Calu3 (cell line): ENCODE data around the gene FAM13A. TPM values are rescaled to one million over a fixed set of nuclear protein-coding genes. Genes with fewer than 3 reads are reported as not detected.
"Not testable (repeated sequence)": the region's sequence is repeated elsewhere in the genome, so short reads cannot be mapped to it uniquely, and the experiment has no call there.

Experiments
- BruUV-seq: library from RNA; stranded (reverse); fragments of 400-500 nt; replicated peaks from 2 replicates; lab custom pipeline; 2021; lab: Mats Ljungman, UMichigan
- CTCF ChIA-PET: fragments of 300-600 bp; sonication (Branson Sonifier 250); formaldehyde crosslinking; loops from one replicate; lab custom pipeline; 2022; ENCODE audit warnings: antibody characterized with exemption; lab: Charles Lee
- DNase-seq: peaks from one replicate; pipeline ENCODE4 v3.0.0; 2022
- H3K27ac Mint-ChIP-seq: one replicate; pipeline ENCODE4 v1.8.0; 2022; ENCODE audit warnings: mixed read lengths; ENCODE audit not compliant: unreplicated experiment
- H3K27me3 Mint-ChIP-seq: one replicate; pipeline ENCODE4 v1.8.0; 2022; ENCODE audit warnings: mixed read lengths; ENCODE audit not compliant: unreplicated experiment
- H3K36me3 Mint-ChIP-seq: one replicate; pipeline ENCODE4 v1.8.0; 2022; ENCODE audit warnings: mild to moderate bottlenecking, moderate library complexity, mixed read lengths; ENCODE audit not compliant: insufficient read depth, unreplicated experiment
- H3K4me1 Mint-ChIP-seq: one replicate; pipeline ENCODE4 v1.8.0; 2022; ENCODE audit warnings: mild to moderate bottlenecking, low read depth, mixed read lengths; ENCODE audit not compliant: unreplicated experiment
- H3K4me3 Mint-ChIP-seq: one replicate; pipeline ENCODE4 v1.8.0; 2022; ENCODE audit warnings: mild to moderate bottlenecking, low read depth, moderate library complexity, mixed read lengths; ENCODE audit not compliant: unreplicated experiment
- H3K9me3 Mint-ChIP-seq: one replicate; pipeline ENCODE4 v1.8.0; 2022; ENCODE audit warnings: low read depth, mixed read lengths; ENCODE audit not compliant: unreplicated experiment
- CTCF ChIP-seq: fragments of 200-600 bp; IDR thresholded peaks from one replicate; pipeline ENCODE4 v1.8.0; 2022; ENCODE audit warnings: antibody characterized with exemption; ENCODE audit not compliant: unreplicated experiment
- intact Hi-C: fragments of 100-400 bp; cut with micrococcal nuclease; formaldehyde crosslinking; loops from one replicate; pipeline ENCODE4 v1.10.0; 2022; ENCODE audit not compliant: unreplicated experiment
- total RNA-seq: library from RNA; stranded (reverse); gene quantifications from 2 replicates; pipeline ENCODE4 v1.2.3, GENCODE V29; 2022

Gene FAM13A
- total RNA-seq, 1 experiment from 2014 or later: 13.5 TPM

GRCh38 chr4:89006307-89006706 lies 50.7 kb downstream of the FAM13A start:
- Mint-ChIP-seq H3K36me3 (no peaks in the 10 kb centered on the region), H3K27me3 (no peaks in the 10 kb centered on the region), H3K4me1 (no peaks in the 10 kb centered on the region), H3K9me3 (no peaks in the 10 kb centered on the region), H3K27ac (no peak overlapping the region), H3K4me3 (no peak overlapping the region)
- CTCF ChIA-PET: no interaction called here
- no peak for DNase-seq
- no peak for TF ChIP-seq CTCF
- no TSS peak for BruUV-seq
- intact Hi-C loops: no loop called here

- intact Hi-C loops, BruUV-seq, CTCF ChIA-PET, H3K36me3 Mint-ChIP-seq, H3K27ac Mint-ChIP-seq, H3K27me3 Mint-ChIP-seq, H3K4me3 Mint-ChIP-seq, H3K9me3 Mint-ChIP-seq, DNase-seq: not testable (repeated sequence)
- H3K4me1 Mint-ChIP-seq: peaks cover 10% of the 10 kb centered on the region
Observed at GRCh38 chr4:89005066-89005465, 51.9 kb downstream of the FAM13A start.

- H3K27ac Mint-ChIP-seq: no peak overlapping the region
- H3K4me3 Mint-ChIP-seq: no peak overlapping the region
- CTCF ChIA-PET: interaction anchor here (0.6 kb wide), 1 partner anchor 29 kb away, joined by 3 read pairs; no protein-coding TSS in a partner anchor
- DNase-seq: no peak
- no peaks in the 10 kb centered on the region for H3K36me3 Mint-ChIP-seq
- no TSS peak for BruUV-seq
- intact Hi-C loops: no loop called here
- H3K27me3 Mint-ChIP-seq: no peaks in the 10 kb centered on the region
- no peaks in the 10 kb centered on the region for H3K9me3 Mint-ChIP-seq
- peaks cover 10% of the 10 kb centered on the region for H3K4me1 Mint-ChIP-seq
- no peak for TF ChIP-seq CTCF
Observed at GRCh38 chr4:89001647-89002445, 55.1 kb downstream of the FAM13A start.

GRCh38 chr4:89000844-89001360 lies 56.1 kb downstream of the FAM13A start:
- DNase-seq: peak; percentile 16
- Mint-ChIP-seq H3K4me3 (no peak overlapping the region), H3K27me3 (no peaks in the 10 kb centered on the region), H3K36me3 (no peaks in the 10 kb centered on the region), H3K27ac (peak overlapping the region; percentile 39), H3K9me3 (no peaks in the 10 kb centered on the region), H3K4me1 (peaks cover 10% of the 10 kb centered on the region)
- BruUV-seq: no TSS peak
- intact Hi-C loops: no loop called here
- CTCF ChIA-PET: no interaction called here
- TF ChIP-seq CTCF: no peak

- peaks cover 10% of the 10 kb centered on the region for H3K4me1 Mint-ChIP-seq
- no peak for DNase-seq
- H3K27ac Mint-ChIP-seq: peak overlapping the region; percentile 39
- H3K27me3 Mint-ChIP-seq: no peaks in the 10 kb centered on the region
- BruUV-seq: no TSS peak
- H3K36me3 Mint-ChIP-seq: no peaks in the 10 kb centered on the region
- H3K4me3 Mint-ChIP-seq: no peak overlapping the region
- intact Hi-C loops: no loop called here
- H3K9me3 Mint-ChIP-seq: no peaks in the 10 kb centered on the region
- no peak for TF ChIP-seq CTCF
- CTCF ChIA-PET: no interaction called here
Observed at GRCh38 chr4:89000382-89000781, 56.6 kb downstream of the FAM13A start.
